Heart left ventricle (tissue), 16 donors: ENCODE data around the gene AGER. TPM values are rescaled to one million over a fixed set of nuclear protein-coding genes. Genes with fewer than 3 reads are reported as not detected.

Experiments
- ATAC-seq, 4 donors: fragments of 200-7000 bp; cut with Tn5 transposase; one replicate each; pipeline ENCODE4 v1.9.1; 2020 to 2022; ENCODE audit warnings: moderate library complexity in 4 of 4, mild to moderate bottlenecking in 3 of 4, moderate number of reproducible peaks in 1 of 4
- DNase-seq, 5 donors: peaks; one replicate each; pipeline ENCODE4 v3.0.0-alpha.2; 2020
- H3K27ac ChIP-seq, 12 donors: fragments of 200-600 bp; sonication (generic) in 4 of 12; one replicate each; pipeline versions ENCODE4 v1.5.0 to v1.8.0; 2016 to 2022; ENCODE audit warnings: mild to moderate bottlenecking in 2 of 12
- H3K27me3 ChIP-seq, 9 donors: fragments of 200-600 bp; sonication (generic) in 2 of 9; one replicate each; pipeline versions ENCODE4 v1.5.1 to v1.8.0; 2016 to 2022; ENCODE audit warnings: mild to moderate bottlenecking in 3 of 9
- H3K36me3 ChIP-seq, 9 donors: fragments of 200-600 bp; sonication (generic) in 2 of 9; one replicate each; pipeline versions ENCODE4 v1.5.0 to v1.8.0; 2018 to 2022; ENCODE audit warnings: mild to moderate bottlenecking in 2 of 9
- H3K4me1 ChIP-seq, 12 donors: fragments of 200-600 bp; sonication (generic) in 4 of 12; one replicate each; pipeline versions ENCODE4 v1.5.0 to v1.8.0; 2016 to 2022; ENCODE audit warnings: mild to moderate bottlenecking in 3 of 12
- H3K4me3 ChIP-seq, 12 donors: fragments of 200-600 bp; sonication (generic) in 4 of 12; one replicate each; pipeline versions ENCODE4 v1.5.0 to v1.8.0; 2017 to 2022; ENCODE audit warnings: mild to moderate bottlenecking in 9 of 12, moderate library complexity in 4 of 12
- H3K9me3 ChIP-seq, 12 donors: fragments of 200-600 bp; sonication (generic) in 4 of 12; one replicate each; pipeline versions ENCODE4 v1.5.0 to v1.8.0; 2016 to 2022; ENCODE audit warnings: mild to moderate bottlenecking in 1 of 12
- POLR2A ChIP-seq, 2 donors: fragments of 450-650 bp; IDR thresholded peaks; one replicate each; pipeline ENCODE4 v1.6.1; 2017; ENCODE audit warnings: antibody characterized with exemption in 2 of 2, mild to moderate bottlenecking in 2 of 2, moderate library complexity in 2 of 2
- WGBS, 4 donors: extraction: QIAGEN DNeasy Blood & Tissue Kit in 2 of 4; methylation state at CpG; one replicate each; pipeline versions ENCODE4 v1.1.5 to v1.1.7; 2013 to 2018; 5-methylcytosine and 5-hydroxymethylcytosine counted together
- intact Hi-C, 10 donors: fragments of 100-400 bp; cut with DNase I; formaldehyde crosslinking; loops; one replicate each; pipeline versions ENCODE4 v1.11.1 to v1.14.2; 2022
- polyA plus RNA-seq, 2 donors: library from polyadenylated mRNA; stranded (reverse); fragments of 200-250 nt; gene quantifications; one replicate each; pipeline ENCODE4 v1.2.3, GENCODE V29; 2013
- total RNA-seq, 9 donors: library from RNA; depleted of rRNA in 2 of 9; stranded (reverse); fragments of >200 nt in 2 of 9; fragmentation: NEBNext Ultra II Directional in 3 of 9; extraction: Animal tissue kit (Norgen Biotek cat#: 25700) in 3 of 9; gene quantifications; one replicate each; pipeline versions ENCODE4 v1.1.0 to v1.2.4, GENCODE V29; 2016 to 2023
- TF ChIP-seq, protein P1 (sequence below), 12 donors: fragments of 200-600 bp; sonication (generic) in 4 of 12; IDR thresholded peaks; one replicate each; pipeline versions ENCODE4 v1.5.0 to v1.8.0; 2018 to 2022; ENCODE audit warnings: antibody characterized with exemption in 12 of 12, mild to moderate bottlenecking in 5 of 12
- donor health status: ischemic (EF 13 %, LVEDD 7.1; RV severe dilation, severe dysfunction).
- donor health status: healthy with polysubstance abuse.
- donor health status: DM: no; HTN: yes; CAD: no.
- donor health status: DM: no; HTN: no; CAD: no.
- donor health status: ischemic (EF 25% LVEDD 6.9; RV normal size, moderate dysfunction).
- donor health status: ischemic (EF 25% LVEDD 5.7; RV mildly dilated, moderate dysfunction).
- donor health status: healthy.
- donor health status: DM: yes; HTN: yes; CAD: no.
- donor health status: ischemic (EF 35%, LVEDD 5.7; RV mildly dilated, moderate dysfunction).
- donor health status: nonischemic (EF 11% LVEDD 7.7; RV severe dilation, severe dysfunction).
- donor health status: DM: yes; HTN: yes; CAD: no.
- donor health status: PGD.
- donor health status: ischemic (EF 29% LVEDD 5.4; RV normal size, mild dysfunction).
- donor health status: nonischemic (EF 23%, LVEDD 6.1; RV moderate dilation, normal function).

The AGER gene
- total and polyA plus RNA-seq, 11 donors = 0.69 to 5.7 (median 1.7) TPM; not detected in 1

DNA sequence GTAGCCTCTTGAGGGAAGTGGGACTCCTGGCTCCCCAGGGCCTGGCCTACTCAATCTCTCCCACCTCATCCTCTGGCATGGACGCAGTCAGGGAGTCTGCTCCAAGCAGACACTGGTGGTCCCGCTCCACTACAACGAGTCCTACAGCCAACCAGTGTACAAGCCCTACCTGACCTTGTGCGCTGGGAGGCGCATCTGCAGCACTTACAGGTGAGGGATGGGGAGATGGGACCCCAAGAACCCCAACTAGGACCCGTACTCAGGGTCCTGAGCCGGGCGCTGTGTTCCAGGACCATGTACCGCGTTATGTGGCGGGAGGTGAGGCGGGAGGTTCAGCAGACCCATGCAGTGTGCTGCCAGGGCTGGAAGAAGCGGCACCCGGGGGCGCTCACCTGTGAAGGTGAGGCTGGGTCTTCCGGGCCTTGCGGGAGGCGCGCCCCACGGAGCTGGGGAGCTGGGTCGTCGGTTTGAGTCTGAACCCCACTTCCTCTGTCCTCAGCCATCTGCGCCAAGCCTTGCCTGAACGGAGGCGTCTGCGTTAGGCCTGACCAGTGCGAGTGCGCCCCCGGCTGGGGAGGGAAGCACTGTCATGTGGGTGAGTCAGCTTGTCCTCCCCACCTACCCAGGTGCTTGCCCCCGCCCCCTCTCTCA is 17.5 kb downstream of the AGER start:
- Histone ChIP-seq H3K27me3 (no peaks in the 10 kb centered on the region), H3K4me1 (no peaks in the 10 kb centered on the region), H3K27ac (peak overlapping the region in 1 of 12 donors; percentile 15), H3K36me3 (peaks cover 0 to 86% (median 67%) of the 10 kb centered on the region in 9 donors), H3K9me3 (no peaks in the 10 kb centered on the region), H3K4me3 (no peak overlapping the region)
- intact Hi-C loops = loop anchor here in 1 of 10 donors (5.0 kb wide), 1 partner anchor 44 kb away; no protein-coding TSS in a partner anchor
- DNase-seq (peak in 1 of 5 donors; percentile 65), ATAC-seq (no peak)
- 77 to 90% (median 82%) methylated on average over 30 of the region's 30 CpGs for WGBS, 4 donors
- TF ChIP-seq, protein P1, sequence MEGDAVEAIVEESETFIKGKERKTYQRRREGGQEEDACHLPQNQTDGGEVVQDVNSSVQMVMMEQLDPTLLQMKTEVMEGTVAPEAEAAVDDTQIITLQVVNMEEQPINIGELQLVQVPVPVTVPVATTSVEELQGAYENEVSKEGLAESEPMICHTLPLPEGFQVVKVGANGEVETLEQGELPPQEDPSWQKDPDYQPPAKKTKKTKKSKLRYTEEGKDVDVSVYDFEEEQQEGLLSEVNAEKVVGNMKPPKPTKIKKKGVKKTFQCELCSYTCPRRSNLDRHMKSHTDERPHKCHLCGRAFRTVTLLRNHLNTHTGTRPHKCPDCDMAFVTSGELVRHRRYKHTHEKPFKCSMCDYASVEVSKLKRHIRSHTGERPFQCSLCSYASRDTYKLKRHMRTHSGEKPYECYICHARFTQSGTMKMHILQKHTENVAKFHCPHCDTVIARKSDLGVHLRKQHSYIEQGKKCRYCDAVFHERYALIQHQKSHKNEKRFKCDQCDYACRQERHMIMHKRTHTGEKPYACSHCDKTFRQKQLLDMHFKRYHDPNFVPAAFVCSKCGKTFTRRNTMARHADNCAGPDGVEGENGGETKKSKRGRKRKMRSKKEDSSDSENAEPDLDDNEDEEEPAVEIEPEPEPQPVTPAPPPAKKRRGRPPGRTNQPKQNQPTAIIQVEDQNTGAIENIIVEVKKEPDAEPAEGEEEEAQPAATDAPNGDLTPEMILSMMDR (IDR thresholded peaks at IDR 0.05) = no peak
- no peak for TF ChIP-seq POLR2A (IDR thresholded peaks at IDR 0.05)

DNA sequence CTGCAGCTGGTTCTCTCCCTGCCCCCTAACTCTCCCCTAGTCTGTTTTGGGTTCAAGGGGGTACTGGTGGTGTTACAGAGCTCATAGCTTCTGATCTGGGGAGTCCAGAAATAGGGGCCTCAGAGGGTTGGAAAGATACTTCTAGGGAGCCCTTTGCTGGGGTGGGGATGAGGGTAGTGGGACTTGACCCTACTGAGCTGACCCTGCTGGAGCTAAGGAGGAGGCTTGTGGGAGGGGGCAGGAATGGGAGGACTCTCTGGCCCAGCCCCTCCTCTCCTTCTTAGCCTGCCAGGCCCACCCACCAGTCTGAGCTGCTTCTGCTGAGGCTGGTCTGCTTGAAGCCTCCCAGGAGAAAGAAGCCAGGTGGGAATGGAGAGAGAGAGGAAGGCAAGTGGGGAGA is 19.8 kb downstream of the AGER start, which contains the start of gene EGFL8:
EGFL8 (plus strand) TSS at position 301 of the 400 bp plus-strand sequence. CDS start 1,571 bp downstream, outside the sequence.
- TF ChIP-seq POLR2A (IDR thresholded peaks at IDR 0.05) = no peak
- TF ChIP-seq, protein P1 (IDR thresholded peaks at IDR 0.05) = no peak
- intact Hi-C loops = no loop called here
- no peak for ATAC-seq

DNA sequence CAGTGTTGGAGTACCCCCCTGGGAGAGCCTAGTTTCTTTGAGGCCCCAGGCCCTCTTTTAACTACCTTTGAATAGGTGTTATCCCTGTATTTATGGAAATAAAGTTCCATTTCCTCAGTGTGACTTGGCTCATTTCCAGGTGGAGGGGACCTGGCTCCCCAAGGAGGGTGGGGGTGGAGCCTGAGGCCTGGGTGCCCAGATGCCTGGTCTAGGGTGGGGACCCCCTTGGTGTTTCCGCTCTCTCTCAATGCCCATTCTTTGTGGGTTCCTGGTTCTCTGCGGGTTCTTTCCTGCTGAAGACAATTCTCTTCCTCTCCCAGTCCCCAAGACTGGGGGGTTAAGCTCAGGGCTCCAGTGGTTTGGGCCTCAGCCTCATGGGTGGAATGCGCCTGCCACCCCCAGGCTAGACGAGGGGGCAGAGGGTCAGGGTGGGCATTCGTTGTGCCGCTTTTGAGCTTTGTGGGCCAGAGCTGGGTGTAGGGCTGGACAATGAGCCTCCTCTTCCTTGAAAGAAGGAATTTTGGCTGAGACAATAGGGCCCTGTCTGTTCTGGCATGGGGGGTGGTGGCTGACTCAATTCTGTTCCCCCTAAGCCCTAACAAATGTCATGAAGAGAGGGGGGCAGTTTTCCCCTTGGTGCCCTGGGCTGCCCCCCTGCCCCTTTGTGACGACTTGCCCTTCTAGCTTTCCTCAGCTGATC is 20.3 kb downstream of the AGER start:
- peak overlapping the region in 11 of 12 donors; percentile 12 to 81 (median 60) for H3K27ac ChIP-seq
- no peak for TF ChIP-seq POLR2A (IDR thresholded peaks at IDR 0.05)
- TF ChIP-seq, protein P1 (IDR thresholded peaks at IDR 0.05) = peak in 1 of 12 donors; percentile 8
- ATAC-seq (peak in 3 of 4 donors; percentile 29 to 59 (median 40)), DNase-seq (no peak)
- intact Hi-C loops = no loop called here
- WGBS, 4 donors = 84 to 93% (median 87%) methylated on average over 7 of the region's 7 CpGs
- H3K9me3 ChIP-seq = no peaks in the 10 kb centered on the region
- H3K36me3 ChIP-seq = peaks cover 0 to 85% (median 53%) of the 10 kb centered on the region in 9 donors
- H3K27me3 ChIP-seq = no peaks in the 10 kb centered on the region
- no peaks in the 10 kb centered on the region for H3K4me1 ChIP-seq
- no peak overlapping the region for H3K4me3 ChIP-seq

More for the DNA sequence above, 19.8 kb downstream of the AGER start, which contains the start of gene EGFL8:
- no peaks in the 10 kb centered on the region for H3K4me1 ChIP-seq
- no peaks in the 10 kb centered on the region for H3K27me3 ChIP-seq
- H3K36me3 ChIP-seq = peaks cover 0 to 83% (median 55%) of the 10 kb centered on the region in 9 donors
- H3K27ac ChIP-seq = peak within 1 kb of the TSS in 11 of 12 donors; percentile 12 to 81 (median 60)
- H3K4me3 ChIP-seq = no peak within 1 kb of the TSS
- DNase-seq = no peak
- no peaks in the 10 kb centered on the region for H3K9me3 ChIP-seq

DNA sequence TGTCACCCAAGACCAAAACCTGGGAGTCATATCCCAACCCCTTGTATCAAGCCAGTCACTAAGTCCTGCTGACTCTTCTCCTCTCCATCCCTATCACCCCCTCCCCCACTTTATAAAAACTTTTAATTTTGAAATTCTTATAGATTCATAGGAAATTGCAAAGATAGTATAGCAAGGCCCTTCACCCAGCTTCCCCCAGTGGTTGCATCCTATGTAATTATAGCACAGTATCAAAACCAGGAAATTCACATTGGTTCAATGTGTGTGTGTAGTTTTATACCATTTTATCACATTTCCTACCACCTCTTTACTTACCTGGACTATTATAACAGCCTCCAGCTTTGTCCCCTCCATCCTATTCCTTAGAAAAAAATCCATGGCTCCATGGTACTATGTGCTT is 26.0 kb downstream of the AGER start:
- DNase-seq (no peak), ATAC-seq (no peak)
- Histone ChIP-seq H3K4me1 (peaks cover 6 to 23% (median 13%) of the 10 kb centered on the region in 12 donors), H3K27me3 (peaks cover 0 to 4% (median 0%) of the 10 kb centered on the region in 9 donors), H3K27ac (no peak overlapping the region), H3K36me3 (peaks cover 0 to 70% (median 54%) of the 10 kb centered on the region in 9 donors), H3K4me3 (no peak overlapping the region), H3K9me3 (no peaks in the 10 kb centered on the region)
- TF ChIP-seq POLR2A (IDR thresholded peaks at IDR 0.05) = no peak
- TF ChIP-seq, protein P1 (IDR thresholded peaks at IDR 0.05) = no peak
- intact Hi-C loops = loop anchor here in 2 of 10 donors (10.0 kb wide), 2 partner anchors 73 to 113 kb away; no protein-coding TSS in a partner anchor
